ENCODE results near the gene ARHGAP18. TPM values are rescaled to one million over a fixed set of nuclear protein-coding genes. Genes with fewer than 3 reads are reported as not detected.

ARHGAP18 gene
- total RNA-seq, 1 experiment from 2014 or later, result 2.4 TPM

- Histone ChIP-seq H4K5ac (ENCODE audit: insufficient read length, low read depth, low read length) (no peak overlapping the region), H3K23ac (ENCODE audit: insufficient read length, low read depth, low read length) (no peak overlapping the region), H2BK120ac (ENCODE audit: low read depth, low read length, poor library complexity, severe bottlenecking) (no peak overlapping the region), H2BK5ac (ENCODE audit: insufficient read length, low read length) (no peak overlapping the region), H3K79me2 (ENCODE audit: insufficient read depth, low read length) (no peaks in the 10 kb centered on the region), H3T11ph (ENCODE audit: low read length) (no peak overlapping the region), H3K9ac (ENCODE audit: extremely low read depth, insufficient read length, low read length) (no peak overlapping the region), H3K79me1 (ENCODE audit: insufficient read depth, low read depth, low read length, poor library complexity, severe bottlenecking) (no peaks in the 10 kb centered on the region), H3K56ac (ENCODE audit: insufficient read length, low read depth, low read length) (no peak overlapping the region), H3K9me3 (ENCODE audit: control insufficient read depth, low read depth, low read length) (no peaks in the 10 kb centered on the region), H4K20me1 (ENCODE audit: control insufficient read depth, insufficient read depth, insufficient read length) (no peaks in the 10 kb centered on the region), H3K27me3 (ENCODE audit: insufficient read depth, low read length) (no peaks in the 10 kb centered on the region), H2BK12ac (ENCODE audit: insufficient read length, low read depth, low read length) (no peak overlapping the region), H4K8ac (replicated peaks; ENCODE audit: insufficient read length, low read depth, low read length) (no peak overlapping the region), H2AK5ac (ENCODE audit: insufficient read length, low read length) (no peak overlapping the region), H3K4ac (ENCODE audit: low read depth, low read length) (no peak overlapping the region), H3K4me1 (ENCODE audit: insufficient read depth, low read length) (0 out of 2 replicates have a peak, but pooled peaks cover 3% of the 10 kb centered on the region), H3K18ac (ENCODE audit: insufficient read length, low read depth, low read length) (no peak overlapping the region), H3K23me2 (ENCODE audit: insufficient read length, low read depth, low read length, poor library complexity, severe bottlenecking) (no peaks in the 10 kb centered on the region), H3K27ac (ENCODE audit: insufficient read length, low read depth, low read length) (no peak overlapping the region), H3K14ac (ENCODE audit: insufficient read depth, low read length) (no peak overlapping the region), H4K91ac (ENCODE audit: insufficient read length, low read depth, low read length) (no peak overlapping the region), H3K4me2 (ENCODE audit: insufficient read depth, insufficient read length, low read length) (no peak overlapping the region), H2BK20ac (ENCODE audit: low read depth, low read length, poor library complexity, severe bottlenecking) (no peak overlapping the region), H2AFZ (ENCODE audit: low read length) (no peak overlapping the region), H2BK15ac (ENCODE audit: low read depth, low read length) (no peak overlapping the region)
- no peaks in the 10 kb centered on the region for H3K9me3 Mint-ChIP-seq
- no peaks in the 10 kb centered on the region for H3K27me3 Mint-ChIP-seq (ENCODE audit: low read depth)
- no peaks in the 10 kb centered on the region for H3K36me3 Mint-ChIP-seq (ENCODE audit: insufficient read depth in 1 of 3, low read depth in 3 of 3)
- peaks cover 21 to 25% of the 10 kb centered on the region in 2 experiments for H3K4me1 Mint-ChIP-seq
- no peak overlapping the region for H3K4me3 Mint-ChIP-seq
- no CpG with 5 or more reads among the region's 5 CpGs for WGBS (ENCODE audit: extremely low coverage, insufficient read length, low lambda C conversion rate)
- TF ChIP-seq, protein P1, sequence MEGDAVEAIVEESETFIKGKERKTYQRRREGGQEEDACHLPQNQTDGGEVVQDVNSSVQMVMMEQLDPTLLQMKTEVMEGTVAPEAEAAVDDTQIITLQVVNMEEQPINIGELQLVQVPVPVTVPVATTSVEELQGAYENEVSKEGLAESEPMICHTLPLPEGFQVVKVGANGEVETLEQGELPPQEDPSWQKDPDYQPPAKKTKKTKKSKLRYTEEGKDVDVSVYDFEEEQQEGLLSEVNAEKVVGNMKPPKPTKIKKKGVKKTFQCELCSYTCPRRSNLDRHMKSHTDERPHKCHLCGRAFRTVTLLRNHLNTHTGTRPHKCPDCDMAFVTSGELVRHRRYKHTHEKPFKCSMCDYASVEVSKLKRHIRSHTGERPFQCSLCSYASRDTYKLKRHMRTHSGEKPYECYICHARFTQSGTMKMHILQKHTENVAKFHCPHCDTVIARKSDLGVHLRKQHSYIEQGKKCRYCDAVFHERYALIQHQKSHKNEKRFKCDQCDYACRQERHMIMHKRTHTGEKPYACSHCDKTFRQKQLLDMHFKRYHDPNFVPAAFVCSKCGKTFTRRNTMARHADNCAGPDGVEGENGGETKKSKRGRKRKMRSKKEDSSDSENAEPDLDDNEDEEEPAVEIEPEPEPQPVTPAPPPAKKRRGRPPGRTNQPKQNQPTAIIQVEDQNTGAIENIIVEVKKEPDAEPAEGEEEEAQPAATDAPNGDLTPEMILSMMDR (conservative IDR thresholded peaks at IDR 0.05), result no peak
- no peak for DNase-seq
- no peak overlapping the region for H3K27ac Mint-ChIP-seq
Observed at GRCh38 chr6:129691043-129691640, 18.8 kb downstream of the ARHGAP18 start.
